ENCODE data around the gene FBLN1.

DNA sequence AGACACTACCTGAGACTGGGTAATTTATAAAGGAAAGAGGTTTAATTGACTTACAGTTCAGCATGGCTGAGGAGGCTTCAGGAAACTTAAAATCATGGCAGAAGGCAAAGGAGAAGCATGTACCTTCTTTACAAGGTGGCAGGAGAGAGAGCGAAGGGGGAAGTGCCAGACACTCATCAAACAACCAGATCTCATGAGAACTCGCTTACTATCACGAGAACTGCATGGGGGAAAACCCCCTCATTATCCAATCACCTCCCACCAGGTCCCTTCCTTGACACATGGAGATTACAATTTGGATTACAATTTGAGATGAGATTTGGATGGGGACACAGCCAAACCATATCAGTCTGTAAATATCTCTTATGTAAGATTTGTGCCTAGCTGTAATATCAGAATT is 118.0 kb downstream of the FBLN1 start:
- TF ChIP-seq, protein P1, sequence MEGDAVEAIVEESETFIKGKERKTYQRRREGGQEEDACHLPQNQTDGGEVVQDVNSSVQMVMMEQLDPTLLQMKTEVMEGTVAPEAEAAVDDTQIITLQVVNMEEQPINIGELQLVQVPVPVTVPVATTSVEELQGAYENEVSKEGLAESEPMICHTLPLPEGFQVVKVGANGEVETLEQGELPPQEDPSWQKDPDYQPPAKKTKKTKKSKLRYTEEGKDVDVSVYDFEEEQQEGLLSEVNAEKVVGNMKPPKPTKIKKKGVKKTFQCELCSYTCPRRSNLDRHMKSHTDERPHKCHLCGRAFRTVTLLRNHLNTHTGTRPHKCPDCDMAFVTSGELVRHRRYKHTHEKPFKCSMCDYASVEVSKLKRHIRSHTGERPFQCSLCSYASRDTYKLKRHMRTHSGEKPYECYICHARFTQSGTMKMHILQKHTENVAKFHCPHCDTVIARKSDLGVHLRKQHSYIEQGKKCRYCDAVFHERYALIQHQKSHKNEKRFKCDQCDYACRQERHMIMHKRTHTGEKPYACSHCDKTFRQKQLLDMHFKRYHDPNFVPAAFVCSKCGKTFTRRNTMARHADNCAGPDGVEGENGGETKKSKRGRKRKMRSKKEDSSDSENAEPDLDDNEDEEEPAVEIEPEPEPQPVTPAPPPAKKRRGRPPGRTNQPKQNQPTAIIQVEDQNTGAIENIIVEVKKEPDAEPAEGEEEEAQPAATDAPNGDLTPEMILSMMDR (IDR thresholded peaks at IDR 0.05) = no peak
- TF ChIP-seq POLR2A (IDR thresholded peaks at IDR 0.05) (no peak), EP300 (IDR thresholded peaks at IDR 0.05; ENCODE audit: low read depth) (no peak)

Data from transverse colon (tissue), 3 donors.